ENCODE data around the gene CWF19L2.

The CWF19L2 gene

DNA sequence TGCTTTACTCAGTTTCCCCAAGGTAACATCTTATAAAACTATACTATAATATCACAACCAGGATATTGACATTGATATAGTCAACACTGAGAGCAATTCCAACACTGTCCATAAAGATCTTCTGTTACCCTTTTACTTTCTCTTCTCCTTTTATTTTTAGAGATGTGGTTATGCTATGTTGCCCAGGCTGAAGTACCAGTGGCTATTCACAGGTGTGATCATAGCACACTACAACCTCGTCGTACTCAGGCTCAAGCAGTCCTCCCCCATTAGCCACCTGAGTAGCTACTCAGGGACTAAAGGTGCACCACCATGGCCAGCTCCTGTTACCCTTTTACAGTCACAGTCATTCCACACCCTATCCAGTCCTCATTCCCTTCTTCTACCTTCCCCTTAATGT is 119.7 kb downstream of the CWF19L2 start:
- Histone ChIP-seq H3K9ac (ENCODE audit: low read depth in 1 of 2, low read length in 2 of 2) (no peak overlapping the region), H3K9me3 (ENCODE audit: control insufficient read depth in 1 of 2, low read length in 2 of 2) (no peaks in the 10 kb centered on the region), H3K36me3 (ENCODE audit: control insufficient read depth in 1 of 2, insufficient read depth in 2 of 2, low read length in 2 of 2) (peaks cover 0 to 6% of the 10 kb centered on the region in 2 donors), H3K4me3 (ENCODE audit: low read depth in 1 of 2, low read length in 2 of 2) (no peak overlapping the region), H3K4me1 (ENCODE audit: control insufficient read depth in 1 of 2, insufficient read depth in 2 of 2, low read length in 2 of 2) (no peaks in the 10 kb centered on the region), H3K27ac (ENCODE audit: low read depth, low read length) (no peak overlapping the region), H3K27me3 (ENCODE audit: control insufficient read depth in 1 of 2, insufficient read depth in 2 of 2, low read length in 2 of 2) (no peaks in the 10 kb centered on the region)

DNA sequence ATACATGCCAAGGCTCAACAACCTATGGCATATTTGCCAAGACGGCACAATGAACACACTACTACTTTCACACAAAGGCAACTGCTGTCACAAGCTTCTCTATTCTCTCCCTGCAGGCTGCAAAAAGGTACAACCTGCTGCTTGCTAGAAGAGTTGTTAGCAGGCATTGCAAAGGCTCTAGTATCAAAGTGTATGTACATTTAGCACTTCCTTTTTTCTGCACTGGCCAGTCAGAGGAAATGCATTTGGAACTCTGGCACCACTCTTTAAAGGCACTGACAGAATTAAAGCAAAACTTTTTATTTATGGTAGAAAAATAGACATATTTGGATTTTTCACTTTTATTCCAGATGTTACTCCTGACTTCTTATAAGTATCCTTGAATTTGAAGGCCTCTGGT is 125.9 kb downstream of the CWF19L2 start:
- no peak overlapping the region for H3K4me3 ChIP-seq (ENCODE audit: low read depth in 1 of 2, low read length in 2 of 2)
- no peak overlapping the region for H3K9ac ChIP-seq (ENCODE audit: low read depth in 1 of 2, low read length in 2 of 2)
- H3K4me1 ChIP-seq (ENCODE audit: control insufficient read depth in 1 of 2, insufficient read depth in 2 of 2, low read length in 2 of 2) = no peaks in the 10 kb centered on the region
- no peaks in the 10 kb centered on the region for H3K27me3 ChIP-seq (ENCODE audit: control insufficient read depth in 1 of 2, insufficient read depth in 2 of 2, low read length in 2 of 2)
- H3K36me3 ChIP-seq (ENCODE audit: control insufficient read depth in 1 of 2, insufficient read depth in 2 of 2, low read length in 2 of 2) = peaks cover 7 to 15% of the 10 kb centered on the region in 2 donors
- H3K27ac ChIP-seq (ENCODE audit: low read depth, low read length) = no peak overlapping the region
- H3K9me3 ChIP-seq (ENCODE audit: control insufficient read depth in 1 of 2, low read length in 2 of 2) = no peaks in the 10 kb centered on the region

GRCh38 chr11:107329164-107329563 is 128.5 kb downstream of the CWF19L2 start:
- Histone ChIP-seq H3K9ac (ENCODE audit: low read depth in 1 of 2, low read length in 2 of 2) (no peak overlapping the region), H3K4me3 (ENCODE audit: low read depth in 1 of 2, low read length in 2 of 2) (no peak overlapping the region), H3K4me1 (ENCODE audit: control insufficient read depth in 1 of 2, insufficient read depth in 2 of 2, low read length in 2 of 2) (no peaks in the 10 kb centered on the region), H3K36me3 (ENCODE audit: control insufficient read depth in 1 of 2, insufficient read depth in 2 of 2, low read length in 2 of 2) (peaks cover 7 to 19% of the 10 kb centered on the region in 2 donors), H3K27ac (ENCODE audit: low read depth, low read length) (no peak overlapping the region), H3K9me3 (ENCODE audit: control insufficient read depth in 1 of 2, low read length in 2 of 2) (no peaks in the 10 kb centered on the region), H3K27me3 (ENCODE audit: control insufficient read depth in 1 of 2, insufficient read depth in 2 of 2, low read length in 2 of 2) (no peaks in the 10 kb centered on the region)

DNA sequence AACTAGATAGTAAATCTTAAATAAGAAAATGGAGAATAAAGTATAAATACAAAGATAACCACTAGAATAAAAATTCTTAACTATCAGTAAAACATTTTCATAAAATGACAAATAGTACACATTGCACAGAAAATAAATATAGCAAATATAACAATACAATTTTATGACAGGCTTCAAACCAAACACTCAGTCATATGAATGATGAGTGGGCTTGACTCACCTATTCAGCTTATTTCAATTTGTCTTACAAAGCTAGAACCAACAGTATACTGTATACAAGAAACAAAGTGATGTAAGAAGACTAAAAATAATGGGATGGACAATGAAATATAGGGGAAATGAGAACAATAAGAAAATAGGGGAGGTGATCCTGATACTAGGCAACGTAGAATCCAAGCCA is 141.2 kb downstream of the CWF19L2 start:
- Histone ChIP-seq H3K27ac (ENCODE audit: low read depth, low read length) (no peak overlapping the region), H3K9me3 (ENCODE audit: control insufficient read depth in 1 of 2, low read length in 2 of 2) (peaks cover 0 to 2% of the 10 kb centered on the region in 2 donors), H3K4me3 (ENCODE audit: low read depth in 1 of 2, low read length in 2 of 2) (no peak overlapping the region), H3K27me3 (ENCODE audit: control insufficient read depth in 1 of 2, insufficient read depth in 2 of 2, low read length in 2 of 2) (no peaks in the 10 kb centered on the region), H3K4me1 (ENCODE audit: control insufficient read depth in 1 of 2, insufficient read depth in 2 of 2, low read length in 2 of 2) (no peaks in the 10 kb centered on the region), H3K36me3 (ENCODE audit: control insufficient read depth in 1 of 2, insufficient read depth in 2 of 2, low read length in 2 of 2) (peaks cover 5 to 11% of the 10 kb centered on the region in 2 donors), H3K9ac (ENCODE audit: low read depth in 1 of 2, low read length in 2 of 2) (no peak overlapping the region)

DNA sequence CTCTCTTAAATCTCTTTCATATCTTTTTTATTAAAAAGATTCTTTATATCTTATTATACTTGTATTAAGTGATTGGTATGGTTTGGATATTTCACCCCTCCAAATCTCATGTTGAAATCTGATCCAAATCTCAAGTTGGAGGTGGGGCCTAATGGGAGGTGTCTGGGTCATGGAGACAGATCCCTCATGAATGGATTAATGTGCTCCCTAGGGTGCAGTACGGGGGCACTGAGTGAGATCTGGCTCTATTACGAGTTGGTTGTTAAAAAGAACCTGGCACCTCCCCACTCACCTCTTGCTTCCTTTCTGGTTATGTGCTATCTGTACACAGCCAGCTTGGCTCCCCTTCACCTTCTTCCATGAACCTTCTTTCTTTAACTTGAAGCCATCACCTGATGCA is 149.6 kb downstream of the CWF19L2 start:
- H3K36me3 ChIP-seq (ENCODE audit: control insufficient read depth in 1 of 2, insufficient read depth in 2 of 2, low read length in 2 of 2) = peaks cover 0 to 14% of the 10 kb centered on the region in 2 donors
- no peak overlapping the region for H3K27ac ChIP-seq (ENCODE audit: low read depth, low read length)
- H3K9ac ChIP-seq (ENCODE audit: low read depth in 1 of 2, low read length in 2 of 2) = no peak overlapping the region
- no peaks in the 10 kb centered on the region for H3K27me3 ChIP-seq (ENCODE audit: control insufficient read depth in 1 of 2, insufficient read depth in 2 of 2, low read length in 2 of 2)
- no peaks in the 10 kb centered on the region for H3K4me1 ChIP-seq (ENCODE audit: control insufficient read depth in 1 of 2, insufficient read depth in 2 of 2, low read length in 2 of 2)
- no peak overlapping the region for H3K4me3 ChIP-seq (ENCODE audit: low read depth in 1 of 2, low read length in 2 of 2)
- H3K9me3 ChIP-seq (ENCODE audit: control insufficient read depth in 1 of 2, low read length in 2 of 2) = no peaks in the 10 kb centered on the region

- peaks cover 0 to 15% of the 10 kb centered on the region in 2 donors for H3K36me3 ChIP-seq (ENCODE audit: control insufficient read depth in 1 of 2, insufficient read depth in 2 of 2, low read length in 2 of 2)
- H3K9ac ChIP-seq (ENCODE audit: low read depth in 1 of 2, low read length in 2 of 2) = no peak overlapping the region
- H3K4me3 ChIP-seq (ENCODE audit: low read depth in 1 of 2, low read length in 2 of 2) = no peak overlapping the region
- H3K4me1 ChIP-seq (ENCODE audit: control insufficient read depth in 1 of 2, insufficient read depth in 2 of 2, low read length in 2 of 2) = no peaks in the 10 kb centered on the region
- no peaks in the 10 kb centered on the region for H3K27me3 ChIP-seq (ENCODE audit: control insufficient read depth in 1 of 2, insufficient read depth in 2 of 2, low read length in 2 of 2)
- no peaks in the 10 kb centered on the region for H3K9me3 ChIP-seq (ENCODE audit: control insufficient read depth in 1 of 2, low read length in 2 of 2)
- H3K27ac ChIP-seq (ENCODE audit: low read depth, low read length) = no peak overlapping the region
Observed at GRCh38 chr11:107301878-107302277, 155.7 kb downstream of the CWF19L2 start.

DNA sequence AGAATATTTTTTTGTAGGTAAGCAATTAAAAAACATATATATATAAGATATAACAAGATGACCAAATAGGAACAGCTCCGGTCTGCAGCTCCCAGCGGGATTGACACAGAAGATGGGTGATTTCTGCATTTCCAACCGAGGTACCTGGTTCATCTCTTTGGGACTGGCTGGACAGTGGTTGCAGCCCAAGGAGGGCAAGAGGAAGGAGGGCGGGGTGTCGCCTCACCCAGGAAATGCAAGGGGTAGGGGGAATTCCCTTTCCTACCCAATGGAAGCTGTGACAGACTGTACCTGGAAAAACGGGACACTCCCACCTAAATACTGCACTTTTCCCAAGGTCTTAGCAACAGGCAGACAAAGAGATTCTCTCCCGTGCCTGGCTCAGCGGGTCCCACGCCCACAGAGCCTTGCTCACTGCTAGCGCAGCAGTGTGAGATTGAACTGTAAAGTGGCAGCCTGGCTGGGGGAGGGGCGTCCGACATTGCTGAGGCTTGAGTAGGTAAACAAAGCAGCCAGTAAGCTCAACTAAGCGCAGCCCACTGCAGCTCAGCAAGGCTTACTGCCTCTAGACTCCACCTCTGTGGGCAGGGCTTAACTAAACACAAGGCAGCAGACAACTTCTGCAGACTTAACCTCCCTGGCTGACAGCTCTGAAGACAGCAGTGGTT is 163.8 kb downstream of the CWF19L2 start:
- H3K27ac ChIP-seq (ENCODE audit: low read depth, low read length) = no peak overlapping the region
- H3K27me3 ChIP-seq (ENCODE audit: control insufficient read depth in 1 of 2, insufficient read depth in 2 of 2, low read length in 2 of 2) = no peaks in the 10 kb centered on the region
- H3K4me3 ChIP-seq (ENCODE audit: low read depth in 1 of 2, low read length in 2 of 2) = no peak overlapping the region
- no peak overlapping the region for H3K9ac ChIP-seq (ENCODE audit: low read depth in 1 of 2, low read length in 2 of 2)
- H3K4me1 ChIP-seq (ENCODE audit: control insufficient read depth in 1 of 2, insufficient read depth in 2 of 2, low read length in 2 of 2) = no peaks in the 10 kb centered on the region
- peaks cover 0 to 8% of the 10 kb centered on the region in 2 donors for H3K36me3 ChIP-seq (ENCODE audit: control insufficient read depth in 1 of 2, insufficient read depth in 2 of 2, low read length in 2 of 2)
- no peaks in the 10 kb centered on the region for H3K9me3 ChIP-seq (ENCODE audit: control insufficient read depth in 1 of 2, low read length in 2 of 2)

DNA sequence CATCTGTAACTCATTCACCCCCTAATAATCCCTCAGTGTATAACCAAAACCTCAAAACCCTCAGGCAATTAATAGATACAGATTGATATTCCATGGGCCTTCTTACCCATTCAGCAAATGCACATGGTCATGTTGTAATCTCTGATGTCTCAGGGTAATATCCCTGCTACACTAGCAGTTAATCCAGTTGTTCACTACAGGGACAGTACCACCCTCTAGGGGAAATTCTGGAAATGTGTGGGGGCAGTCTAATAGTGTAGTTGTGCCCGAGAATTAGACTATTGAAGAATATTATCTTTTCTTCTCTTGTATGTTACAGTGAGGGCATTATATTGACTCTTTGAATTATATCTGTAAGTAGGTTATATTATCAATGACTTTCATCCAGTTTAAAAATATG is 175.4 kb downstream of the CWF19L2 start:
- no peaks in the 10 kb centered on the region for H3K27me3 ChIP-seq (ENCODE audit: control insufficient read depth in 1 of 2, insufficient read depth in 2 of 2, low read length in 2 of 2)
- H3K36me3 ChIP-seq (ENCODE audit: control insufficient read depth in 1 of 2, insufficient read depth in 2 of 2, low read length in 2 of 2) = no peaks in the 10 kb centered on the region
- no peaks in the 10 kb centered on the region for H3K4me1 ChIP-seq (ENCODE audit: control insufficient read depth in 1 of 2, insufficient read depth in 2 of 2, low read length in 2 of 2)
- H3K9me3 ChIP-seq (ENCODE audit: control insufficient read depth in 1 of 2, low read length in 2 of 2) = no peaks in the 10 kb centered on the region
- no peak overlapping the region for H3K27ac ChIP-seq (ENCODE audit: low read depth, low read length)
- no peak overlapping the region for H3K9ac ChIP-seq (ENCODE audit: low read depth in 1 of 2, low read length in 2 of 2)
- H3K4me3 ChIP-seq (ENCODE audit: low read depth in 1 of 2, low read length in 2 of 2) = no peak overlapping the region
